OCI-LY1 (cell line): ENCODE data around the gene CMTM1.

ENCODE experiments used
- EZH2 ChIP-seq: fragments of 200-600 bp; sonication (generic), shearing (Covaris generic); IDR thresholded peaks from 2 replicates; pipeline ENCODE4 v1.8.0; 2017; ENCODE audit warnings: borderline replicate concordance, mixed run types, mild to moderate bottlenecking, antibody characterized with exemption, low read length, moderate library complexity, mixed read lengths
- TF ChIP-seq, protein P1 (sequence below): fragments of 200-600 bp; sonication (generic), shearing (Covaris generic); IDR thresholded peaks from 2 replicates; pipeline ENCODE4 v1.5.1; 2017; ENCODE audit warnings: mild to moderate bottlenecking, antibody characterized with exemption, low read length, moderate library complexity, mixed read lengths

DNA sequence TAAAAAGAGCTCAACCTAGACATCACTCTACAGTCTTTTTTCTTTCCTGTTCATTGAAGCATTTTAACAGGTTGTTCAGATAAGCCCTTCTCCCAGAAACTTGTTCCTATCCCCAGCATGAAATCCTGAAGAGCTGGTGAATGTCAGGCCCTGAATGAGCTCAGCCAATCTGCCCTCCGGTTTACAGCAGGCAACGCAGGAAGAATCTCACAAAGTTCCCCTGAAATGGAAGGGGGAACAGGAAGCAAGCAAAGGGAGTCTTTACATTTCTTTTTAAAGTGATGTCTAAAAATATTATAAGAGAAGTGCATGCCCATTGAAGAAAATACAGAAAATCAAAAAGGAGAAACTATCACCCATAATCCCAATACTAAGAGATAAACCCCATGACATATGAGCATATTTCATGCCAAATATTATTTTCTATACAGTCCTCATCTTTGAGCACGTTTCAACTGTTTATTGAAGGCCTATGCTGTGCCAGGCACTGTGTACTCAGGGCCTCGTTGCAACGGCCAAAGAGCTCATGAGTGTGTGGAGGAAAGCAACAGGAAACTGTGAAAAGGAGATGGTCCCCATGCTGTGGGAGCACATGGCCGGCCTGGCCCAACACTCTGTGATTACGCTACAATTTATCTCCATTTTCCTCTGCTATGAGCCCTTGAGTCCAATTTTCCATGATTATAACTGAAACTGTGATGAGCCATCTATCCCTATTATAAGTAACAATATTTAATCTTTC, 22.1 kb upstream of the CMTM1 start:
- TF ChIP-seq, protein P1, sequence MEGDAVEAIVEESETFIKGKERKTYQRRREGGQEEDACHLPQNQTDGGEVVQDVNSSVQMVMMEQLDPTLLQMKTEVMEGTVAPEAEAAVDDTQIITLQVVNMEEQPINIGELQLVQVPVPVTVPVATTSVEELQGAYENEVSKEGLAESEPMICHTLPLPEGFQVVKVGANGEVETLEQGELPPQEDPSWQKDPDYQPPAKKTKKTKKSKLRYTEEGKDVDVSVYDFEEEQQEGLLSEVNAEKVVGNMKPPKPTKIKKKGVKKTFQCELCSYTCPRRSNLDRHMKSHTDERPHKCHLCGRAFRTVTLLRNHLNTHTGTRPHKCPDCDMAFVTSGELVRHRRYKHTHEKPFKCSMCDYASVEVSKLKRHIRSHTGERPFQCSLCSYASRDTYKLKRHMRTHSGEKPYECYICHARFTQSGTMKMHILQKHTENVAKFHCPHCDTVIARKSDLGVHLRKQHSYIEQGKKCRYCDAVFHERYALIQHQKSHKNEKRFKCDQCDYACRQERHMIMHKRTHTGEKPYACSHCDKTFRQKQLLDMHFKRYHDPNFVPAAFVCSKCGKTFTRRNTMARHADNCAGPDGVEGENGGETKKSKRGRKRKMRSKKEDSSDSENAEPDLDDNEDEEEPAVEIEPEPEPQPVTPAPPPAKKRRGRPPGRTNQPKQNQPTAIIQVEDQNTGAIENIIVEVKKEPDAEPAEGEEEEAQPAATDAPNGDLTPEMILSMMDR: no peak
- TF ChIP-seq EZH2: no peak
